GM18508 (cell line): ENCODE measurements around the gene SPTBN1.

Source experiments
- ATAC-seq: cut with Tn5 transposase; IDR thresholded peaks from one replicate; pipeline ENCODE4 v1.9.1; 2021; ENCODE audit warnings: moderate number of reproducible peaks; ENCODE audit not compliant: insufficient read depth, unreplicated experiment

SPTBN1 gene

GRCh38 chr2:54455563-54456361, at the start of gene SPTBN1:
TSS of gene SPTBN1 (plus strand) at chr2:54456327. CDS start at chr2:54526419, 70,092 bp downstream.
- ATAC-seq: no peak

- ATAC-seq: no peak
These were observed 48.4 kb upstream of the SPTBN1 start for GRCh38 chr2:54407693-54408092.

- no peak for ATAC-seq
These were observed 47.8 kb upstream of the SPTBN1 start for GRCh38 chr2:54408288-54408687.

- ATAC-seq: no peak
These were observed 46.4 kb upstream of the SPTBN1 start for GRCh38 chr2:54409752-54410151.

- ATAC-seq: no peak
These were observed 44.2 kb upstream of the SPTBN1 start for GRCh38 chr2:54411801-54412354.

- no peak for ATAC-seq
These were observed 39.8 kb upstream of the SPTBN1 start for GRCh38 chr2:54416166-54416813.

- ATAC-seq: no peak
These were observed 39.2 kb upstream of the SPTBN1 start for GRCh38 chr2:54416938-54417337.

GRCh38 chr2:54417577-54417976, 38.5 kb upstream of the SPTBN1 start:
- ATAC-seq: no peak

- no peak for ATAC-seq
These were observed 36.7 kb upstream of the SPTBN1 start for GRCh38 chr2:54419388-54419787.

- no peak for ATAC-seq
These were observed 36.1 kb upstream of the SPTBN1 start for GRCh38 chr2:54419855-54420523.

- ATAC-seq: no peak
These were observed 35.5 kb upstream of the SPTBN1 start for GRCh38 chr2:54420524-54421172.

- ATAC-seq: no peak
These were observed 34.0 kb upstream of the SPTBN1 start for GRCh38 chr2:54422072-54422581.

- ATAC-seq: no peak
These were observed 32.9 kb upstream of the SPTBN1 start for GRCh38 chr2:54423213-54423612.

- ATAC-seq: no peak
These were observed 31.5 kb upstream of the SPTBN1 start for GRCh38 chr2:54424555-54425163.

GRCh38 chr2:54428108-54428831, 27.9 kb upstream of the SPTBN1 start:
- no peak for ATAC-seq

- ATAC-seq: no peak
These were observed 27.1 kb upstream of the SPTBN1 start for GRCh38 chr2:54429054-54429453.

GRCh38 chr2:54429811-54430551, 26.1 kb upstream of the SPTBN1 start:
- no peak for ATAC-seq

- ATAC-seq: no peak
These were observed 25.5 kb upstream of the SPTBN1 start for GRCh38 chr2:54430649-54431048.
